K562 (cell line): Measurements from ENCODE around the gene FAM20C. TPM values are rescaled to one million over a fixed set of nuclear protein-coding genes. Genes with fewer than 3 reads are reported as not detected.

Experiments
- ATAC-seq: fragments of 200-7000 bp; cut with Tn5 transposase; 3 replicates; pipeline ENCODE4 v1.9.1; 2020; ENCODE audit warnings: moderate library complexity
- BruUV-seq: library from RNA; stranded (reverse); fragments of 400-500 nt; replicated peaks from 2 replicates; lab custom pipeline; 2021; lab: Mats Ljungman, UMichigan
- CTCF ChIA-PET: fragments of 300-600 bp; formaldehyde crosslinking; extraction: SDS; loops from one replicate; lab custom pipeline; 2021; ENCODE audit warnings: low intra/inter-chr PET ratio; lab: Yijun Ruan, JAX
- POLR2A ChIA-PET: fragments of 300-600, 350-650 bp; sonication (Branson Sonifier 250); formaldehyde crosslinking; extraction: SDS; loops from one replicate; lab custom pipeline; 2021; ENCODE audit warnings: antibody characterized with exemption, inconsistent platforms; lab: Yijun Ruan, JAX
- DNase-seq, 4 experiments: peaks; one replicate each; pipeline versions ENCODE4 v3.0.0 to v3.0.0-alpha.2; 2011 to 2018; ENCODE audit warnings: low spot score in 3 of 4, mixed read lengths in 3 of 4; ENCODE audit errors: extremely low read depth in 1 of 4
- FAIRE-seq: peaks from 2 replicates; lab custom pipeline; 2011; peaks lifted over from hg19 to GRCh38; lab: Jason Lieb, UNC
- H2AFZ ChIP-seq: 2 replicates; pipeline ENCODE4 v1.6.0; 2011; ENCODE audit warnings: low read depth, low read length, control low read depth, inconsistent platforms
- H3K27ac ChIP-seq: fragments of 200-600 bp; 3 replicates; pipeline ENCODE4 v1.8.0; 2011; ENCODE audit warnings: low read depth, mild to moderate bottlenecking, control low read depth, inconsistent platforms, low read length, moderate library complexity, mixed read lengths; ENCODE audit errors: extremely low read depth
- H3K27me3 ChIP-seq, 2 experiments: fragments of 300-600 bp in 1 of 2; 2 replicates in 1 of 2; 3 replicates in 1 of 2; pipeline versions ENCODE4 v1.6.0 to v1.8.0; 2011; ENCODE audit warnings: inconsistent platforms in 2 of 2, low read length in 2 of 2, mild to moderate bottlenecking in 1 of 2, mixed read lengths in 1 of 2, moderate library complexity in 1 of 2; ENCODE audit not compliant: control insufficient read depth in 2 of 2, insufficient read depth in 2 of 2
- H3K36me3 ChIP-seq: fragments of 300-600 bp; 3 replicates; pipeline ENCODE4 v1.8.0; 2011; ENCODE audit warnings: mild to moderate bottlenecking, low read length, inconsistent platforms; ENCODE audit not compliant: control insufficient read depth, insufficient read depth
- H3K4me1 ChIP-seq, 2 experiments: fragments of 200-600 bp in 1 of 2; replicated peaks in 1 of 2; 2 replicates in 1 of 2; 3 replicates in 1 of 2; pipeline versions ENCODE4 v1.5.1 to v1.8.0; 2011; ENCODE audit warnings: inconsistent platforms in 2 of 2, low read length in 2 of 2, mild to moderate bottlenecking in 1 of 2, mixed read lengths in 1 of 2, moderate library complexity in 1 of 2; ENCODE audit not compliant: control insufficient read depth in 2 of 2, insufficient read depth in 2 of 2
- H3K4me2 ChIP-seq: 2 replicates; pipeline ENCODE4 v1.6.1; 2011; ENCODE audit warnings: low read length, control low read depth, inconsistent platforms, mixed read lengths; ENCODE audit not compliant: insufficient read depth
- H3K4me3 ChIP-seq: fragments of 200-600 bp; sonication (generic), shearing (Covaris generic); 2 replicates; pipeline ENCODE4 v1.5.1; 2016; ENCODE audit warnings: control low read depth, inconsistent platforms
- H3K79me2 ChIP-seq: fragments of 200-600 bp; 3 replicates; pipeline ENCODE4 v1.8.0; 2011; ENCODE audit warnings: low read length, inconsistent platforms; ENCODE audit not compliant: control insufficient read depth, insufficient read depth
- H3K9ac ChIP-seq, 2 experiments: 2 replicates each; pipeline versions ENCODE4 v1.6.0 to v1.6.1; 2011; ENCODE audit warnings: low read depth in 2 of 2, low read length in 2 of 2, control low read depth in 1 of 2, inconsistent platforms in 1 of 2, mild to moderate bottlenecking in 1 of 2, mixed read lengths in 1 of 2; ENCODE audit not compliant: insufficient read depth in 1 of 2
- H3K9me1 ChIP-seq: one replicate; pipeline ENCODE4 v1.6.0; 2011; ENCODE audit warnings: inconsistent platforms, mild to moderate bottlenecking, low read length, moderate library complexity; ENCODE audit not compliant: control insufficient read depth, insufficient read depth
- H3K9me3 ChIP-seq: replicated peaks from 2 replicates; pipeline ENCODE4 v1.5.1; 2011; ENCODE audit warnings: low read depth, low read length, inconsistent platforms; ENCODE audit not compliant: control insufficient read depth, insufficient read depth
- H4K20me1 ChIP-seq: replicated peaks from 2 replicates; pipeline ENCODE4 v1.6.1; 2011; ENCODE audit warnings: low read length, inconsistent platforms, mixed read lengths; ENCODE audit not compliant: control insufficient read depth, insufficient read depth
- ESRRB ChIP-seq: fragments of 250-450 bp; sonication (Bioruptor Pico); IDR thresholded peaks from 2 replicates; pipeline ENCODE4 v1.5.0; 2020; ENCODE audit warnings: mild to moderate bottlenecking, moderate library complexity, borderline replicate concordance
- MEF2D ChIP-seq: conservative IDR thresholded peaks from 2 replicates; pipeline ENCODE4 v1.6.1; 2016; ENCODE audit warnings: low read depth, missing genetic modification characterization, missing compliant biosample characterization
- MXD1 ChIP-seq: fragments of 250-450 bp; sonication (Bioruptor Pico); IDR thresholded peaks from 2 replicates; pipeline ENCODE4 v1.8.0; 2021; ENCODE audit warnings: borderline replicate concordance, mild to moderate bottlenecking, moderate library complexity; ENCODE audit not compliant: poor library complexity, severe bottlenecking
- OTX1 ChIP-seq: fragments of 450-650 bp; formaldehyde crosslinking; IDR thresholded peaks from 2 replicates; pipeline ENCODE4 v1.4.0; 2022; ENCODE audit warnings: mild to moderate bottlenecking
- PCBP1 ChIP-seq: fragments of 200-400 bp; formaldehyde crosslinking; IDR thresholded peaks from 2 replicates; pipeline ENCODE4 v1.6.1; 2018; ENCODE audit warnings: mild to moderate bottlenecking, low read depth, low read length; ENCODE audit not compliant: poor library complexity, severe bottlenecking
- U2AF1 ChIP-seq: fragments of 200-400 bp; formaldehyde crosslinking; optimal IDR thresholded peaks from 2 replicates; pipeline ENCODE3; 2017; ENCODE audit warnings: mild to moderate bottlenecking, low read depth, low read length, moderate library complexity
- WGBS: fragments of 100-300 bp; shearing (Covaris generic); methylation state at CpG from one replicate; pipeline ENCODE4 v1.1.6; 2016; ENCODE audit warnings: low coverage, mixed read lengths; ENCODE audit not compliant: insufficient coverage; ENCODE audit errors: missing lambda C conversion rate; 5-methylcytosine and 5-hydroxymethylcytosine counted together
- in situ Hi-C: fragments of 300-500 bp; cut with MboI; formaldehyde crosslinking; loops from 4 replicates; pipeline ENCODE4 v1.15.0; 2018; ENCODE audit warnings: inconsistent platforms, mixed read lengths
- intact Hi-C: fragments of 100-400 bp; cut with micrococcal nuclease; formaldehyde crosslinking; loops from 2 replicates; pipeline ENCODE4 v1.14.2; 2022
- polyA plus RNA-seq, 8 experiments: library from polyadenylated mRNA; depleted of rRNA in 4 of 8; stranded (reverse) in 5 of 8; unstranded in 3 of 8; fragments of >200 nt; fragmentation: Nextera tagmentation in 2 of 8; fragmentation: Illumina TruSeq in 1 of 8; extraction: Ambion mirVana in 2 of 8; extraction: Trizol in 1 of 8; gene quantifications; 2 replicates each; pipeline versions ENCODE4 v1.2.1 to v1.2.3, GENCODE V29; 2011 to 2014; ENCODE audit warnings: inconsistent platforms in 1 of 8, missing spikeins in 1 of 8
- total RNA-seq, 7 experiments: library from RNA; depleted of rRNA in 6 of 7; stranded (reverse); fragments of >200 nt in 6 of 7; fragmentation: Illumina TruSeq in 2 of 7; extraction: Trizol in 2 of 7; gene quantifications; 2 replicates each; pipeline versions ENCODE4 v1.2.1 to v1.2.3, GENCODE V29; 2011 to 2021; ENCODE audit warnings: low replicate concordance in 1 of 7

FAM20C gene
- total and polyA plus RNA-seq, 9 of the 15 experiments (the other 6 are each of a cell fraction or from before 2014, with no cell fraction given): 0.09 TPM; not detected in 8

GRCh38 chr7:303425-303824, 111.1 kb downstream of the FAM20C start:
- intact Hi-C loops (no loop called here), in situ Hi-C loops (no loop called here)
- TF ChIP-seq U2AF1: no peak
- no peak for TF ChIP-seq OTX1 (CRISPR knock-in tag)
- no peak for TF ChIP-seq ESRRB (CRISPR knock-in tag)
- TF ChIP-seq PCBP1: no peak
- TF ChIP-seq MEF2D (tag): no peak
- no peak for TF ChIP-seq MXD1 (CRISPR knock-in tag)
- Histone ChIP-seq H2AFZ (no peak overlapping the region), H3K79me2 (no peaks in the 10 kb centered on the region), H3K36me3 (no peaks in the 10 kb centered on the region), H3K9me3 (peaks cover 3% of the 10 kb centered on the region; the same call in 1 of the 2 replicates), H3K9ac (no peak overlapping the region; a peak in 1 of 4 replicates), H3K9me1 (peaks cover 4% of the 10 kb centered on the region), H3K27me3 (peaks cover 12 to 76% of the 10 kb centered on the region in 2 experiments; a peak in 4 of 5 replicates), H3K4me3 (no peak overlapping the region), H4K20me1 (peaks cover 12% of the 10 kb centered on the region; the same call in 1 of the 2 replicates), H3K4me2 (no peak overlapping the region), H3K4me1 (no peaks in the 10 kb centered on the region; a peak in 1 of 5 replicates), H3K27ac (no peak overlapping the region)
- 1% methylated on average over 7 of the region's 11 CpGs for WGBS
- CTCF ChIA-PET: no interaction called here
- DNase-seq: no peak
- no TSS peak for BruUV-seq
- FAIRE-seq: no peak
- POLR2A ChIA-PET: no interaction called here
- no peak for ATAC-seq
